ENCODE results near the gene ZNF473. TPM values are rescaled to one million over a fixed set of nuclear protein-coding genes. Genes with fewer than 3 reads are reported as not detected.
"Not testable (repeated sequence)": the region's sequence is repeated elsewhere in the genome, so short reads cannot be mapped to it uniquely, and the experiment has no call there.

ZNF473 gene
- total RNA-seq, 1 donor from 2014 or later, result 3.4 TPM

- H3K27me3 ChIP-seq; H3K4me3 ChIP-seq; H3K36me3 ChIP-seq; H3K4me1 ChIP-seq; H3K27ac ChIP-seq; H3K9me3 ChIP-seq; DNase-seq (ENCODE audit: low spot score in 2 of 2); intact Hi-C loops (cut with DNase I): not testable (repeated sequence)
Measured at GRCh38 chr19:50087153-50087552, 61.3 kb downstream of the ZNF473 start.

- H3K4me1 ChIP-seq; H3K27ac ChIP-seq; DNase-seq (ENCODE audit: low spot score in 2 of 2); H3K27me3 ChIP-seq; H3K36me3 ChIP-seq; intact Hi-C loops (cut with DNase I); H3K4me3 ChIP-seq; H3K9me3 ChIP-seq: not testable (repeated sequence)
- TF ChIP-seq CTCF (IDR thresholded peaks at IDR 0.05), result peak in 1 of 3 experiments; percentile 5
Measured at GRCh38 chr19:50090706-50091105, 64.9 kb downstream of the ZNF473 start.

- H3K36me3 ChIP-seq; DNase-seq (ENCODE audit: low spot score in 2 of 2); H3K4me3 ChIP-seq; H3K9me3 ChIP-seq; H3K27ac ChIP-seq; H3K4me1 ChIP-seq; H3K27me3 ChIP-seq; intact Hi-C loops (cut with DNase I): not testable (repeated sequence)
Measured at GRCh38 chr19:50091786-50092185, 66.0 kb downstream of the ZNF473 start.

- DNase-seq (ENCODE audit: low spot score in 2 of 2); H3K27me3 ChIP-seq; H3K4me3 ChIP-seq; H3K36me3 ChIP-seq; H3K27ac ChIP-seq; H3K9me3 ChIP-seq; H3K4me1 ChIP-seq; intact Hi-C loops (cut with DNase I): not testable (repeated sequence)
Measured at GRCh38 chr19:50092597-50092996, 66.8 kb downstream of the ZNF473 start.

GRCh38 chr19:50097884-50098283 is 72.1 kb downstream of the ZNF473 start:
- intact Hi-C loops (cut with DNase I); H3K4me1 ChIP-seq: not testable (repeated sequence)

GRCh38 chr19:50098892-50099291 is 73.1 kb downstream of the ZNF473 start:
- H3K36me3 ChIP-seq; H3K27me3 ChIP-seq; H3K9me3 ChIP-seq; H3K4me1 ChIP-seq; intact Hi-C loops (cut with DNase I); H3K4me3 ChIP-seq; H3K27ac ChIP-seq: not testable (repeated sequence)
- peak in 1 of 2 donors; percentile 67 for DNase-seq (ENCODE audit: low spot score in 2 of 2)

More at GRCh38 chr19:50097884-50098283, 72.1 kb downstream of the ZNF473 start:
- H3K9me3 ChIP-seq; H3K36me3 ChIP-seq; H3K27ac ChIP-seq; H3K27me3 ChIP-seq; DNase-seq (ENCODE audit: low spot score in 2 of 2); H3K4me3 ChIP-seq: not testable (repeated sequence)

GRCh38 chr19:50099696-50100095 is 73.9 kb downstream of the ZNF473 start:
- DNase-seq (ENCODE audit: low spot score in 2 of 2); H3K27ac ChIP-seq; H3K9me3 ChIP-seq; H3K27me3 ChIP-seq; H3K4me3 ChIP-seq; H3K36me3 ChIP-seq; intact Hi-C loops (cut with DNase I); H3K4me1 ChIP-seq: not testable (repeated sequence)

GRCh38 chr19:50100946-50101345 is 75.1 kb downstream of the ZNF473 start:
- H3K4me1 ChIP-seq; H3K27ac ChIP-seq; H3K27me3 ChIP-seq; intact Hi-C loops (cut with DNase I); H3K9me3 ChIP-seq; H3K36me3 ChIP-seq; DNase-seq (ENCODE audit: low spot score in 2 of 2); H3K4me3 ChIP-seq: not testable (repeated sequence)

Other genes with a start within 250 kb of the ZNF473 start
- gene FUZ, start 212.7 kb upstream of the ZNF473 start, total RNA-seq, result 22.1 TPM
- gene MED25, start 207.7 kb upstream of the ZNF473 start, total RNA-seq, result 54.0 TPM
- 163 TPM for gene PTOV1, start 174.8 kb upstream of the ZNF473 start, total RNA-seq
- gene PNKP, start 158.4 kb upstream of the ZNF473 start, total RNA-seq, result 46.3 TPM
- gene AKT1S1, start 148.7 kb upstream of the ZNF473 start, total RNA-seq, result 12.8 TPM
- 44.6 TPM for gene TBC1D17, start 148.3 kb upstream of the ZNF473 start, total RNA-seq
- 0.96 TPM for gene IL4I1, start 129.1 kb upstream of the ZNF473 start, total RNA-seq
- gene ATF5, start 96.8 kb upstream of the ZNF473 start, total RNA-seq, result 4.3 TPM
- 38.8 TPM for gene NUP62, start 96.5 kb upstream of the ZNF473 start, total RNA-seq
- 12.7 TPM for gene SIGLEC11, start 64.8 kb upstream of the ZNF473 start, total RNA-seq
- gene VRK3, start 633 bp upstream of the ZNF473 start, total RNA-seq, result 27.6 TPM
- not detected for gene IZUMO2, start 137.3 kb downstream of the ZNF473 start, total RNA-seq
- 8.6 TPM for gene MYH14, start 177.6 kb downstream of the ZNF473 start, total RNA-seq

Measured in ascending aorta (tissue), 2 donors.